ENCODE results near the gene ATXN1.
"Not testable (repeated sequence)": the region's sequence is repeated elsewhere in the genome, so short reads cannot be mapped to it uniquely, and the experiment has no call there.

Gene ATXN1

GRCh38 chr6:16427124-16427523 is 334.1 kb downstream of the ATXN1 start:
- DNase-seq = no peak

- DNase-seq = no peak
These were observed 335.2 kb downstream of the ATXN1 start for GRCh38 chr6:16425881-16426615.

GRCh38 chr6:16421462-16421960 is 339.7 kb downstream of the ATXN1 start:
- DNase-seq = no peak

- DNase-seq = no peak
These were observed 340.4 kb downstream of the ATXN1 start for GRCh38 chr6:16420715-16421461.

GRCh38 chr6:16420337-16420714 is 340.9 kb downstream of the ATXN1 start:
- no peak for DNase-seq

- DNase-seq = no peak
These were observed 341.5 kb downstream of the ATXN1 start for GRCh38 chr6:16419636-16420336.

- DNase-seq = no peak
These were observed 343.1 kb downstream of the ATXN1 start for GRCh38 chr6:16418151-16418550.

GRCh38 chr6:16415677-16416076 is 345.6 kb downstream of the ATXN1 start:
- no peak for DNase-seq

GRCh38 chr6:16414205-16414604 is 347.1 kb downstream of the ATXN1 start:
- DNase-seq = no peak

GRCh38 chr6:16413399-16413798 is 347.9 kb downstream of the ATXN1 start:
- no peak for DNase-seq

GRCh38 chr6:16412982-16413381 is 348.3 kb downstream of the ATXN1 start:
- DNase-seq = no peak

GRCh38 chr6:16412171-16412570 is 349.1 kb downstream of the ATXN1 start:
- DNase-seq = no peak

GRCh38 chr6:16409531-16410441 is 351.5 kb downstream of the ATXN1 start:
- no peak for DNase-seq

- DNase-seq = no peak
These were observed 352.5 kb downstream of the ATXN1 start for GRCh38 chr6:16408766-16409165.

- DNase-seq = no peak
These were observed 354.3 kb downstream of the ATXN1 start for GRCh38 chr6:16406966-16407365.

GRCh38 chr6:16406538-16406937 is 354.7 kb downstream of the ATXN1 start:
- not testable (repeated sequence) for DNase-seq

GRCh38 chr6:16405375-16405774 is 355.9 kb downstream of the ATXN1 start:
- no peak for DNase-seq

GRCh38 chr6:16404456-16404855 is 356.8 kb downstream of the ATXN1 start:
- DNase-seq = no peak

GRCh38 chr6:16403831-16404230 is 357.4 kb downstream of the ATXN1 start:
- DNase-seq = no peak

GRCh38 chr6:16402581-16402900 is 358.7 kb downstream of the ATXN1 start:
- DNase-seq = no peak

- no peak for DNase-seq
These were observed 361.0 kb downstream of the ATXN1 start for GRCh38 chr6:16400248-16400760.

- no peak for DNase-seq
These were observed 361.6 kb downstream of the ATXN1 start for GRCh38 chr6:16399695-16400094.

GRCh38 chr6:16399158-16399557 is 362.1 kb downstream of the ATXN1 start:
- DNase-seq = no peak

Measured in NCI-H2107 (cell line).